GM12878 (cell line): ENCODE data around the gene GLMN. TPM values are rescaled to one million over a fixed set of nuclear protein-coding genes. Genes with fewer than 3 reads are reported as not detected.

Source experiments
- ATAC-seq: fragments of 200-7000 bp; cut with Tn5 transposase; 3 replicates; pipeline ENCODE4 v1.9.1; 2020; ENCODE audit warnings: mild to moderate bottlenecking, moderate library complexity
- BruUV-seq: library from RNA; stranded (reverse); fragments of 400-500 nt; replicated peaks from 2 replicates; lab custom pipeline; 2021; lab: Mats Ljungman, UMichigan
- CTCF ChIA-PET: fragments of 300-600 bp; sonication (Branson Sonifier 250); formaldehyde crosslinking; extraction: SDS; loops from one replicate; lab custom pipeline; 2021; ENCODE audit warnings: inconsistent platforms; lab: Yijun Ruan, JAX
- POLR2A ChIA-PET: fragments of 350-600 bp; formaldehyde crosslinking; extraction: SDS; loops from one replicate; lab custom pipeline; 2021; ENCODE audit warnings: inconsistent platforms; lab: Charles Lee
- RAD21 ChIA-PET: fragments of 300-600 bp; sonication (Branson Sonifier 250); formaldehyde crosslinking; loops from one replicate; lab custom pipeline; 2023; ENCODE audit warnings: antibody characterized with exemption; ENCODE audit not compliant: unreplicated experiment; lab: Charles Lee
- SMC1A ChIA-PET: fragments of 300-600 bp; sonication (Branson Sonifier 250); formaldehyde crosslinking; loops from one replicate; lab custom pipeline; 2023; ENCODE audit not compliant: unreplicated experiment, uncharacterized antibody; lab: Charles Lee
- DNase-seq: peaks from one replicate; pipeline ENCODE4 v3.0.0-alpha.2; 2011; ENCODE audit warnings: low read depth, low spot score
- FAIRE-seq: peaks from 3 replicates; lab custom pipeline; 2011; peaks lifted over from hg19 to GRCh38; lab: Jason Lieb, UNC
- H2AFZ ChIP-seq: 2 replicates; pipeline ENCODE4 v1.6.0; 2011; ENCODE audit warnings: low read depth, low read length, control low read depth; ENCODE audit not compliant: control insufficient read depth
- H3K27ac ChIP-seq: 2 replicates; pipeline ENCODE4 v1.5.1; 2011; ENCODE audit warnings: control low read depth; ENCODE audit not compliant: control insufficient read depth, insufficient read depth
- H3K27me3 ChIP-seq, 2 experiments: replicated peaks in 1 of 2; 2 replicates each; pipeline versions ENCODE4 v1.6.0 to v1.6.1; 2011; ENCODE audit warnings: low read length in 1 of 2; ENCODE audit not compliant: control insufficient read depth in 2 of 2, insufficient read depth in 2 of 2
- H3K36me3 ChIP-seq, 2 experiments: 2 replicates each; pipeline ENCODE4 v1.5.1; 2011; ENCODE audit warnings: low read length in 1 of 2; ENCODE audit not compliant: control insufficient read depth in 2 of 2, insufficient read depth in 2 of 2
- H3K4me1 ChIP-seq: 2 replicates; pipeline ENCODE4 v1.6.1; 2011; ENCODE audit warnings: mild to moderate bottlenecking, low read length, moderate library complexity, mixed read lengths; ENCODE audit not compliant: control insufficient read depth, insufficient read depth
- H3K4me2 ChIP-seq: 2 replicates; pipeline ENCODE4 v1.6.0; 2011; ENCODE audit warnings: control low read depth; ENCODE audit not compliant: control insufficient read depth, insufficient read depth
- H3K4me3 ChIP-seq: fragments of 200-600 bp; sonication (generic); 2 replicates; pipeline ENCODE4 v1.5.1; 2016
- H3K79me2 ChIP-seq: 2 replicates; pipeline ENCODE4 v1.6.0; 2011; ENCODE audit warnings: low read length; ENCODE audit not compliant: control insufficient read depth, insufficient read depth
- H3K9ac ChIP-seq: 2 replicates; pipeline ENCODE4 v1.8.0; 2011; ENCODE audit warnings: low read length, control low read depth, mixed read lengths; ENCODE audit not compliant: control insufficient read depth, insufficient read depth
- H3K9me3 ChIP-seq: replicated peaks from 3 replicates; pipeline ENCODE4 v1.5.1; 2011; ENCODE audit warnings: mild to moderate bottlenecking, low read length; ENCODE audit not compliant: control insufficient read depth, insufficient read depth
- H4K20me1 ChIP-seq: 2 replicates; pipeline ENCODE4 v1.6.0; 2011; ENCODE audit not compliant: control insufficient read depth, insufficient read depth
- BRCA1 ChIP-seq: IDR thresholded peaks from 2 replicates; pipeline ENCODE4 v1.6.1; 2011; ENCODE audit warnings: low read depth, low read length, improper control_type of control experiment
- CHD1 ChIP-seq: IDR thresholded peaks from 2 replicates; pipeline ENCODE4 v1.6.1; 2012; ENCODE audit warnings: low read depth, low read length, improper control_type of control experiment
- JUNB ChIP-seq: IDR thresholded peaks from 2 replicates; pipeline ENCODE4 v1.6.1; 2016; ENCODE audit warnings: antibody characterized with exemption, mild to moderate bottlenecking
- RBBP5 ChIP-seq: fragments of 200-600 bp; sonication (generic); conservative IDR thresholded peaks from 2 replicates; pipeline ENCODE4 v1.6.1; 2016
- SMARCA5 ChIP-seq: fragments of 450-650 bp; IDR thresholded peaks from 2 replicates; pipeline ENCODE4 v1.6.1; 2017; ENCODE audit warnings: mild to moderate bottlenecking
- SREBF2 ChIP-seq: IDR thresholded peaks from 2 replicates; pipeline ENCODE4 v1.6.1; 2012; ENCODE audit warnings: mild to moderate bottlenecking, low read length
- SRF ChIP-seq, 2 experiments: IDR thresholded peaks; 2 replicates each; pipeline ENCODE4 v1.6.1; 2011; ENCODE audit warnings: low read depth in 2 of 2, low read length in 2 of 2, mild to moderate bottlenecking in 1 of 2, moderate library complexity in 1 of 2
- WGBS: methylation state at CpG from one replicate; pipeline ENCODE4 v1.1.6; 2016; ENCODE audit warnings: low lambda C conversion rate; ENCODE audit not compliant: insufficient replicate concordance, insufficient coverage; ENCODE audit errors: missing lambda C conversion rate; 5-methylcytosine and 5-hydroxymethylcytosine counted together
- in situ Hi-C: fragments of 300-500 bp; cut with MboI; formaldehyde crosslinking; loops from 9 replicates; pipeline ENCODE4 v1.14.3; 2018; ENCODE audit warnings: mixed read lengths
- intact Hi-C: fragments of 100-400 bp; cut with micrococcal nuclease; formaldehyde crosslinking; loops from one replicate; pipeline ENCODE4 v1.14.2; 2022; ENCODE audit not compliant: unreplicated experiment
- polyA plus RNA-seq, 11 experiments: library from polyadenylated mRNA; depleted of rRNA in 4 of 11; unstranded in 6 of 11; stranded (reverse) in 5 of 11; fragments of >200 nt; fragmentation: Nextera tagmentation in 4 of 11; fragmentation: Illumina TruSeq in 1 of 11; extraction: Ambion mirVana in 4 of 11; extraction: Trizol in 1 of 11; gene quantifications; 1 replicate in 1 of 11; 2 replicates in 10 of 11; pipeline versions ENCODE4 v1.2.1 to v1.2.3, GENCODE V29; 2011 to 2016; ENCODE audit warnings: inconsistent platforms in 2 of 11, missing spikeins in 2 of 11, low read depth in 1 of 11
- total RNA-seq, 4 experiments: library from RNA; depleted of rRNA in 3 of 4; stranded (reverse); fragments of >200 nt in 3 of 4; fragmentation: Illumina TruSeq in 1 of 4; extraction: Trizol in 1 of 4; gene quantifications; 2 replicates each; pipeline versions ENCODE4 v1.2.1 to v1.2.3, GENCODE V29; 2013 to 2021
- TF ChIP-seq, protein P1 (sequence below): fragments of 150-350 bp; IDR thresholded peaks from 2 replicates; pipeline ENCODE4 v1.6.1; 2014; ENCODE audit warnings: mild to moderate bottlenecking, low read depth, low read length
- TF ChIP-seq, protein P2 (sequence below): IDR thresholded peaks from 2 replicates; pipeline ENCODE4 v1.6.1; 2012; ENCODE audit warnings: low read length, inconsistent platforms
- TF ChIP-seq, protein P3 (sequence below): fragments of 450-650 bp; IDR thresholded peaks from 2 replicates; pipeline ENCODE4 v1.6.1; 2017; ENCODE audit warnings: mild to moderate bottlenecking, moderate library complexity
- TF ChIP-seq, protein P4 (sequence below): fragments of 450-650 bp; IDR thresholded peaks from 2 replicates; pipeline ENCODE4 v1.6.1; 2017; ENCODE audit warnings: mild to moderate bottlenecking, moderate library complexity

Gene GLMN
- total and polyA plus RNA-seq, 10 of the 15 experiments (the other 5 are each of a cell fraction or from before 2014, with no cell fraction given): 11.5 to 33.7 (median 16.7) TPM

DNA sequence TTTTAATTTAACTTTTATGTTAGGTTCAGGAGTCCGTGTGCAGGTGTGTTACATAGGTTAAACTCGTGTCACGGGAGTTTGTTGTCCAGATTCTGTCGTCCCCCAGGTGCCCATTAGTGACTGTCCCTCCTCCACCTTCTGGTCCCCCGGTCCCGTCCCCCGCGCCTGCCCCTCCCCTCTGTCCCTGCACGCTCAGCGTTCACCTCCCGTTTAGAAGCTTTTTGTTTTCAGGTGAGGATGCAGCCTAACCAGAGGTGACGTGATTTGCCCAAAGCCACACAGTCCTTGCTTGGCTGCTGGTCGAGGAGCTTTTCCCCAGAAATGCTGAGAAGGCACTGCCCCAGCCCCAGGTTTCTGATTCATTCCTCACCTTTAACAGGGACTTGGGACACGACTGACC, 80.2 kb downstream of the GLMN start:
- no peaks in the 10 kb centered on the region for H3K4me1 ChIP-seq
- RAD21 ChIA-PET: no interaction called here
- H4K20me1 ChIP-seq: no peaks in the 10 kb centered on the region
- H3K36me3 ChIP-seq: no peaks in the 10 kb centered on the region
- in situ Hi-C loops (no loop called here), intact Hi-C loops (no loop called here)
- no peak overlapping the region for H3K4me3 ChIP-seq
- no peak overlapping the region for H3K9ac ChIP-seq
- H3K9me3 ChIP-seq: no peaks in the 10 kb centered on the region
- no peak for FAIRE-seq
- no peaks in the 10 kb centered on the region for H3K79me2 ChIP-seq
- no peak overlapping the region for H2AFZ ChIP-seq
- BruUV-seq: no TSS peak
- DNase-seq: no peak
- no peak overlapping the region for H3K27ac ChIP-seq
- 28% methylated on average over 7 of the region's 14 CpGs for WGBS
- CTCF ChIA-PET: no interaction called here
- no peak for ATAC-seq
- no peak overlapping the region for H3K4me2 ChIP-seq
- H3K27me3 ChIP-seq: no peaks in the 10 kb centered on the region
- POLR2A ChIA-PET: no interaction called here
- SMC1A ChIA-PET: no interaction called here
- TF ChIP-seq SRF (IDR thresholded peaks at IDR 0.05; ENCODE audit: low read depth in 2 of 2, low read length in 2 of 2) (no peak), RBBP5 (no peak), CHD1 (no peak), BRCA1 (no peak), SMARCA5 (no peak), SREBF2 (no peak), JUNB (no peak)
- TF ChIP-seq, protein P1, sequence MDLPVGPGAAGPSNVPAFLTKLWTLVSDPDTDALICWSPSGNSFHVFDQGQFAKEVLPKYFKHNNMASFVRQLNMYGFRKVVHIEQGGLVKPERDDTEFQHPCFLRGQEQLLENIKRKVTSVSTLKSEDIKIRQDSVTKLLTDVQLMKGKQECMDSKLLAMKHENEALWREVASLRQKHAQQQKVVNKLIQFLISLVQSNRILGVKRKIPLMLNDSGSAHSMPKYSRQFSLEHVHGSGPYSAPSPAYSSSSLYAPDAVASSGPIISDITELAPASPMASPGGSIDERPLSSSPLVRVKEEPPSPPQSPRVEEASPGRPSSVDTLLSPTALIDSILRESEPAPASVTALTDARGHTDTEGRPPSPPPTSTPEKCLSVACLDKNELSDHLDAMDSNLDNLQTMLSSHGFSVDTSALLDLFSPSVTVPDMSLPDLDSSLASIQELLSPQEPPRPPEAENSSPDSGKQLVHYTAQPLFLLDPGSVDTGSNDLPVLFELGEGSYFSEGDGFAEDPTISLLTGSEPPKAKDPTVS: no peak
- TF ChIP-seq, protein P2, sequence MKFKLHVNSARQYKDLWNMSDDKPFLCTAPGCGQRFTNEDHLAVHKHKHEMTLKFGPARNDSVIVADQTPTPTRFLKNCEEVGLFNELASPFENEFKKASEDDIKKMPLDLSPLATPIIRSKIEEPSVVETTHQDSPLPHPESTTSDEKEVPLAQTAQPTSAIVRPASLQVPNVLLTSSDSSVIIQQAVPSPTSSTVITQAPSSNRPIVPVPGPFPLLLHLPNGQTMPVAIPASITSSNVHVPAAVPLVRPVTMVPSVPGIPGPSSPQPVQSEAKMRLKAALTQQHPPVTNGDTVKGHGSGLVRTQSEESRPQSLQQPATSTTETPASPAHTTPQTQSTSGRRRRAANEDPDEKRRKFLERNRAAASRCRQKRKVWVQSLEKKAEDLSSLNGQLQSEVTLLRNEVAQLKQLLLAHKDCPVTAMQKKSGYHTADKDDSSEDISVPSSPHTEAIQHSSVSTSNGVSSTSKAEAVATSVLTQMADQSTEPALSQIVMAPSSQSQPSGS: no peak
- TF ChIP-seq, protein P3, sequence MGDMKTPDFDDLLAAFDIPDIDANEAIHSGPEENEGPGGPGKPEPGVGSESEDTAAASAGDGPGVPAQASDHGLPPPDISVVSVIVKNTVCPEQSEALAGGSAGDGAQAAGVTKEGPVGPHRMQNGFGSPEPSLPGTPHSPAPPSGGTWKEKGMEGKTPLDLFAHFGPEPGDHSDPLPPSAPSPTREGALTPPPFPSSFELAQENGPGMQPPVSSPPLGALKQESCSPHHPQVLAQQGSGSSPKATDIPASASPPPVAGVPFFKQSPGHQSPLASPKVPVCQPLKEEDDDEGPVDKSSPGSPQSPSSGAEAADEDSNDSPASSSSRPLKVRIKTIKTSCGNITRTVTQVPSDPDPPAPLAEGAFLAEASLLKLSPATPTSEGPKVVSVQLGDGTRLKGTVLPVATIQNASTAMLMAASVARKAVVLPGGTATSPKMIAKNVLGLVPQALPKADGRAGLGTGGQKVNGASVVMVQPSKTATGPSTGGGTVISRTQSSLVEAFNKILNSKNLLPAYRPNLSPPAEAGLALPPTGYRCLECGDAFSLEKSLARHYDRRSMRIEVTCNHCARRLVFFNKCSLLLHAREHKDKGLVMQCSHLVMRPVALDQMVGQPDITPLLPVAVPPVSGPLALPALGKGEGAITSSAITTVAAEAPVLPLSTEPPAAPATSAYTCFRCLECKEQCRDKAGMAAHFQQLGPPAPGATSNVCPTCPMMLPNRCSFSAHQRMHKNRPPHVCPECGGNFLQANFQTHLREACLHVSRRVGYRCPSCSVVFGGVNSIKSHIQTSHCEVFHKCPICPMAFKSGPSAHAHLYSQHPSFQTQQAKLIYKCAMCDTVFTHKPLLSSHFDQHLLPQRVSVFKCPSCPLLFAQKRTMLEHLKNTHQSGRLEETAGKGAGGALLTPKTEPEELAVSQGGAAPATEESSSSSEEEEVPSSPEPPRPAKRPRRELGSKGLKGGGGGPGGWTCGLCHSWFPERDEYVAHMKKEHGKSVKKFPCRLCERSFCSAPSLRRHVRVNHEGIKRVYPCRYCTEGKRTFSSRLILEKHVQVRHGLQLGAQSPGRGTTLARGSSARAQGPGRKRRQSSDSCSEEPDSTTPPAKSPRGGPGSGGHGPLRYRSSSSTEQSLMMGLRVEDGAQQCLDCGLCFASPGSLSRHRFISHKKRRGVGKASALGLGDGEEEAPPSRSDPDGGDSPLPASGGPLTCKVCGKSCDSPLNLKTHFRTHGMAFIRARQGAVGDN: no peak
- TF ChIP-seq, protein P4, sequence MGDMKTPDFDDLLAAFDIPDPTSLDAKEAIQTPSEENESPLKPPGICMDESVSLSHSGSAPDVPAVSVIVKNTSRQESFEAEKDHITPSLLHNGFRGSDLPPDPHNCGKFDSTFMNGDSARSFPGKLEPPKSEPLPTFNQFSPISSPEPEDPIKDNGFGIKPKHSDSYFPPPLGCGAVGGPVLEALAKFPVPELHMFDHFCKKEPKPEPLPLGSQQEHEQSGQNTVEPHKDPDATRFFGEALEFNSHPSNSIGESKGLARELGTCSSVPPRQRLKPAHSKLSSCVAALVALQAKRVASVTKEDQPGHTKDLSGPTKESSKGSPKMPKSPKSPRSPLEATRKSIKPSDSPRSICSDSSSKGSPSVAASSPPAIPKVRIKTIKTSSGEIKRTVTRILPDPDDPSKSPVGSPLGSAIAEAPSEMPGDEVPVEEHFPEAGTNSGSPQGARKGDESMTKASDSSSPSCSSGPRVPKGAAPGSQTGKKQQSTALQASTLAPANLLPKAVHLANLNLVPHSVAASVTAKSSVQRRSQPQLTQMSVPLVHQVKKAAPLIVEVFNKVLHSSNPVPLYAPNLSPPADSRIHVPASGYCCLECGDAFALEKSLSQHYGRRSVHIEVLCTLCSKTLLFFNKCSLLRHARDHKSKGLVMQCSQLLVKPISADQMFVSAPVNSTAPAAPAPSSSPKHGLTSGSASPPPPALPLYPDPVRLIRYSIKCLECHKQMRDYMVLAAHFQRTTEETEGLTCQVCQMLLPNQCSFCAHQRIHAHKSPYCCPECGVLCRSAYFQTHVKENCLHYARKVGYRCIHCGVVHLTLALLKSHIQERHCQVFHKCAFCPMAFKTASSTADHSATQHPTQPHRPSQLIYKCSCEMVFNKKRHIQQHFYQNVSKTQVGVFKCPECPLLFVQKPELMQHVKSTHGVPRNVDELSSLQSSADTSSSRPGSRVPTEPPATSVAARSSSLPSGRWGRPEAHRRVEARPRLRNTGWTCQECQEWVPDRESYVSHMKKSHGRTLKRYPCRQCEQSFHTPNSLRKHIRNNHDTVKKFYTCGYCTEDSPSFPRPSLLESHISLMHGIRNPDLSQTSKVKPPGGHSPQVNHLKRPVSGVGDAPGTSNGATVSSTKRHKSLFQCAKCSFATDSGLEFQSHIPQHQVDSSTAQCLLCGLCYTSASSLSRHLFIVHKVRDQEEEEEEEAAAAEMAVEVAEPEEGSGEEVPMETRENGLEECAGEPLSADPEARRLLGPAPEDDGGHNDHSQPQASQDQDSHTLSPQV: no peak
